ENCODE measurements around the gene FXYD7. TPM values are rescaled to one million over a fixed set of nuclear protein-coding genes. Genes with fewer than 3 reads are reported as not detected.

Gene FXYD7
- total RNA-seq, 2 experiments from 2014 or later = 15.3 to 15.6 TPM

- ChIA-PET POLR2A (no interaction called here), CTCF (no interaction called here)
- H3K36me3 ChIP-seq (ENCODE audit: insufficient read depth, low read length) = no peaks in the 10 kb centered on the region
- Mint-ChIP-seq H3K9me3 (no peaks in the 10 kb centered on the region), H3K4me1 (ENCODE audit: low read depth) (no peaks in the 10 kb centered on the region), H3K36me3 (ENCODE audit: low read depth) (no peaks in the 10 kb centered on the region), H3K27me3 (no peaks in the 10 kb centered on the region), H3K4me3 (no peak overlapping the region), H3K27ac (no peak overlapping the region)
- no peak for TF ChIP-seq CTCF (IDR thresholded peaks at IDR 0.05)
- intact Hi-C loops (cut with DNase I, micrococcal nuclease) = no loop called here
- H3K27me3 ChIP-seq (ENCODE audit: control insufficient read depth in 1 of 2, insufficient read depth in 2 of 2, low read length in 2 of 2) = no peaks in the 10 kb centered on the region
- DNase-seq = no peak
- H3K4me1 ChIP-seq (ENCODE audit: insufficient read depth, low read length) = no peaks in the 10 kb centered on the region
- no peak overlapping the region for H3K4me3 ChIP-seq (ENCODE audit: low read length)
- H3K27ac ChIP-seq (ENCODE audit: low read depth in 1 of 2, low read length in 2 of 2) = no peak overlapping the region
- no peak for ATAC-seq (ENCODE audit: poor library complexity)
- peaks cover 0 to 15% of the 10 kb centered on the region in 2 experiments for H3K9me3 ChIP-seq (ENCODE audit: control insufficient read depth in 1 of 2, insufficient read depth in 1 of 2, low read length in 2 of 2)
Observed at GRCh38 chr19:35104361-35104760, 38.7 kb upstream of the FXYD7 start.

GRCh38 chr19:35105047-35105410 lies 38.0 kb upstream of the FXYD7 start:
- intact Hi-C loops (cut with DNase I, micrococcal nuclease) = no loop called here
- H3K4me1 ChIP-seq (ENCODE audit: insufficient read depth, low read length) = no peaks in the 10 kb centered on the region
- POLR2A ChIA-PET = no interaction called here
- no peaks in the 10 kb centered on the region for H3K36me3 Mint-ChIP-seq (ENCODE audit: low read depth)
- H3K9me3 ChIP-seq (ENCODE audit: control insufficient read depth in 1 of 2, insufficient read depth in 1 of 2, low read length in 2 of 2) = peaks cover 0 to 15% of the 10 kb centered on the region in 2 experiments
- H3K27me3 ChIP-seq (ENCODE audit: control insufficient read depth in 1 of 2, insufficient read depth in 2 of 2, low read length in 2 of 2) = peaks cover 0 to 2% of the 10 kb centered on the region in 2 experiments
- ATAC-seq (ENCODE audit: poor library complexity) = no peak
- H3K36me3 ChIP-seq (ENCODE audit: insufficient read depth, low read length) = no peaks in the 10 kb centered on the region
- DNase-seq = no peak
- H3K4me3 ChIP-seq (ENCODE audit: low read length) = no peak overlapping the region
- no peaks in the 10 kb centered on the region for H3K4me1 Mint-ChIP-seq (ENCODE audit: low read depth)
- H3K9me3 Mint-ChIP-seq = no peaks in the 10 kb centered on the region
- no peaks in the 10 kb centered on the region for H3K27me3 Mint-ChIP-seq
- no peak overlapping the region for H3K27ac Mint-ChIP-seq
- H3K27ac ChIP-seq (ENCODE audit: low read depth in 1 of 2, low read length in 2 of 2) = no peak overlapping the region
- TF ChIP-seq CTCF (IDR thresholded peaks at IDR 0.05) = no peak
- no peak overlapping the region for H3K4me3 Mint-ChIP-seq
- CTCF ChIA-PET = no interaction called here

- no peaks in the 10 kb centered on the region for H3K4me1 ChIP-seq (ENCODE audit: insufficient read depth, low read length)
- Mint-ChIP-seq H3K36me3 (ENCODE audit: low read depth) (no peaks in the 10 kb centered on the region), H3K4me3 (no peak overlapping the region), H3K4me1 (ENCODE audit: low read depth) (no peaks in the 10 kb centered on the region), H3K27ac (no peak overlapping the region), H3K9me3 (no peaks in the 10 kb centered on the region), H3K27me3 (no peaks in the 10 kb centered on the region)
- DNase-seq (no peak), ATAC-seq (ENCODE audit: poor library complexity) (no peak)
- H3K9me3 ChIP-seq (ENCODE audit: control insufficient read depth in 1 of 2, insufficient read depth in 1 of 2, low read length in 2 of 2) = peaks cover 0 to 15% of the 10 kb centered on the region in 2 experiments
- intact Hi-C loops (cut with DNase I, micrococcal nuclease) = no loop called here
- CTCF ChIA-PET = no interaction called here
- no peaks in the 10 kb centered on the region for H3K36me3 ChIP-seq (ENCODE audit: insufficient read depth, low read length)
- no peak overlapping the region for H3K4me3 ChIP-seq (ENCODE audit: low read length)
- peaks cover 0 to 2% of the 10 kb centered on the region in 2 experiments for H3K27me3 ChIP-seq (ENCODE audit: control insufficient read depth in 1 of 2, insufficient read depth in 2 of 2, low read length in 2 of 2)
- POLR2A ChIA-PET = no interaction called here
- TF ChIP-seq CTCF (IDR thresholded peaks at IDR 0.05) = no peak
- H3K27ac ChIP-seq (ENCODE audit: low read depth in 1 of 2, low read length in 2 of 2) = no peak overlapping the region
Observed at GRCh38 chr19:35105411-35106290, 37.4 kb upstream of the FXYD7 start.

All from CD4-positive, alpha-beta T cell (primary cell).